Measurements from ENCODE around the gene AKR1C2. TPM values are rescaled to one million over a fixed set of nuclear protein-coding genes. Genes with fewer than 3 reads are reported as not detected.
"Not testable (repeated sequence)": the region's sequence is repeated elsewhere in the genome, so short reads cannot be mapped to it uniquely, and the experiment has no call there.

Gene AKR1C2
- total RNA-seq, 2 donors from 2014 or later, result 6.4 to 8.2 TPM

DNA sequence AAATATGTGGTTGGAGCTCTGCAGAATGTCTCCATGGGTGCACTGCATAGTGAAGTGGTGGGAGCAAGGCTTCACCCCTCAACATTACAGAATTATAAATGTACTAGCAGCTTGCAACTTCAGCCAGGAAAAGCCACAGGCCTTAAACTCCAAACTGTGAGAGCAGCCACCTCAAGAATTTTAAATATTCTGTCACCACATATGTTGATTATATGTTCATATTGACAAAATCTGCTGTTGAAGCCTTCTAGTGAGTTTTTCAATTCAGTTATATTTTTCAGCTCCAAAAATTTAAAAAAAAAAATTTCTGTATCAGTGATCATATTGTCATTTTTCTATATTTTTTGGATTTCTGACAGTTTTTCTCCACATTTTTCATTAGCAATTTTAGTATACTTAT is 30.9 kb upstream of the AKR1C2 start:
- Histone ChIP-seq H3K9me3 (no peaks in the 10 kb centered on the region), H3K4me1 (replicated peaks) (no peaks in the 10 kb centered on the region), H3K4me3 (no peak overlapping the region), H3K27me3 (replicated peaks; ENCODE audit: insufficient read depth) (no peaks in the 10 kb centered on the region), H3K36me3 (no peaks in the 10 kb centered on the region), H3K27ac (no peak overlapping the region)
- DNase-seq (ENCODE audit: low spot score), result no peak
- intact Hi-C loops (cut with DNase I), result no loop called here
- TF ChIP-seq POLR2A (IDR thresholded peaks at IDR 0.05) (no peak), POLR2AphosphoS5 (IDR thresholded peaks at IDR 0.05) (no peak)
- TF ChIP-seq, protein P1, sequence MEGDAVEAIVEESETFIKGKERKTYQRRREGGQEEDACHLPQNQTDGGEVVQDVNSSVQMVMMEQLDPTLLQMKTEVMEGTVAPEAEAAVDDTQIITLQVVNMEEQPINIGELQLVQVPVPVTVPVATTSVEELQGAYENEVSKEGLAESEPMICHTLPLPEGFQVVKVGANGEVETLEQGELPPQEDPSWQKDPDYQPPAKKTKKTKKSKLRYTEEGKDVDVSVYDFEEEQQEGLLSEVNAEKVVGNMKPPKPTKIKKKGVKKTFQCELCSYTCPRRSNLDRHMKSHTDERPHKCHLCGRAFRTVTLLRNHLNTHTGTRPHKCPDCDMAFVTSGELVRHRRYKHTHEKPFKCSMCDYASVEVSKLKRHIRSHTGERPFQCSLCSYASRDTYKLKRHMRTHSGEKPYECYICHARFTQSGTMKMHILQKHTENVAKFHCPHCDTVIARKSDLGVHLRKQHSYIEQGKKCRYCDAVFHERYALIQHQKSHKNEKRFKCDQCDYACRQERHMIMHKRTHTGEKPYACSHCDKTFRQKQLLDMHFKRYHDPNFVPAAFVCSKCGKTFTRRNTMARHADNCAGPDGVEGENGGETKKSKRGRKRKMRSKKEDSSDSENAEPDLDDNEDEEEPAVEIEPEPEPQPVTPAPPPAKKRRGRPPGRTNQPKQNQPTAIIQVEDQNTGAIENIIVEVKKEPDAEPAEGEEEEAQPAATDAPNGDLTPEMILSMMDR (IDR thresholded peaks at IDR 0.05), result no peak

DNA sequence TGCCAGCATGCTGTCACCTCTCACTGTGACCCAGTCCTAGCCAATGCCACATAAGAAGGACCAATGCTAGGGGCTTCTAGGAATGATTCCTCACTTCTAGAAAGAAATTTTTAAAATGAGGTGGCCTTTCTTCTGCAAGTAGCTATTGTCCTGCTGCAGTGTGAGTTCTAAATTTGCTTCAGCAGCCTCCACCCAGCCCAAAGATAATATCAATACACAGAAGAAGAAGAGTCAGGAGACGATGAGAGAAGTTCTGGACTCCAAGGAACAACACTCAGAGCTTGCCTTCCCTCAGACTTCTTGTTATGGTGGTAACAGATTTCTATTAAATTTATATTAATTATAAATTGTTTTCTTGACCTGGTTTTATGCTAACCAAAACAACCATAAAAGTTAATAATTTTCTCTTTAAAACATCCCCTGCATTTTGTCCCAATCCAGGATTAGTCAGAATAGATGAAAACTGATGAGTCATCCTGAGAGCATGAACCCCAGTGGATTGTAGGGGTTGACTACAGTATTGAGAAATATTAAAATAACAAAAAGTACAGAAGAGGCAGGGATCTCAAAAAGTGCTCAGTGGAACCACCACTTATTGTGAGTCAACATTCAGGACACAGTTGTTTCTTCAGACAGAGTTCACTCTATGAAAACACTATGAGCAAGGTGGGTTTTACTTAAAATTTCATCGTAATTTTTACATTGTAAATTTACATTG is 29.6 kb upstream of the AKR1C2 start:
- TF ChIP-seq POLR2AphosphoS5 (IDR thresholded peaks at IDR 0.05), result no peak
- no peak for TF ChIP-seq POLR2A (IDR thresholded peaks at IDR 0.05)
- intact Hi-C loops (cut with DNase I), result no loop called here
- WGBS, result 71% methylated on average over 2 of the region's 2 CpGs
- Histone ChIP-seq H3K4me1 (replicated peaks) (no peaks in the 10 kb centered on the region), H3K27ac (no peak overlapping the region), H3K9me3 (no peaks in the 10 kb centered on the region), H3K27me3 (replicated peaks; ENCODE audit: insufficient read depth) (no peaks in the 10 kb centered on the region), H3K4me3 (no peak overlapping the region), H3K36me3 (no peaks in the 10 kb centered on the region)
- DNase-seq (ENCODE audit: low spot score), result no peak

DNA sequence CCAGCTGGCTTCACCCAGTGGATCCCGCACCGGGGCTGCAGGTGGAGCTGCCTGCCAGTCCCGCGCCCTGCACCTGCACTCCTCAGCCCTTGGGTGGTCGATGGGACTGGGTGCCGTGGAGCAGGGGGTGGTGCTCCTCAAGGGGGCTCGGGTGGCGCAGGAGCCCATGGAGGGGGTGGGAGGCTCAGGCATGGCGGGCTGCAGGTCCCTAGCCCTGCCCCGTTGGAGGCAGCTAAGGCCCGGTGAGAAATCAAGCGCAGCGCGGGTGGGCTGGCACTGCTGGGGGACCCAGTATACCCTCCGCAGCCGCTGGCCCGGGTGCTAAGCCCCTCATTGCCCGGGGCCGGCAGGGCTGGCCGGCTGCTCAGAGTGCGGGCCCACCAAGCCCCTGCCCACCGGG is 28.8 kb upstream of the AKR1C2 start:
- H3K27me3 ChIP-seq (replicated peaks; ENCODE audit: insufficient read depth); intact Hi-C loops (cut with DNase I); H3K27ac ChIP-seq: not testable (repeated sequence)

DNA sequence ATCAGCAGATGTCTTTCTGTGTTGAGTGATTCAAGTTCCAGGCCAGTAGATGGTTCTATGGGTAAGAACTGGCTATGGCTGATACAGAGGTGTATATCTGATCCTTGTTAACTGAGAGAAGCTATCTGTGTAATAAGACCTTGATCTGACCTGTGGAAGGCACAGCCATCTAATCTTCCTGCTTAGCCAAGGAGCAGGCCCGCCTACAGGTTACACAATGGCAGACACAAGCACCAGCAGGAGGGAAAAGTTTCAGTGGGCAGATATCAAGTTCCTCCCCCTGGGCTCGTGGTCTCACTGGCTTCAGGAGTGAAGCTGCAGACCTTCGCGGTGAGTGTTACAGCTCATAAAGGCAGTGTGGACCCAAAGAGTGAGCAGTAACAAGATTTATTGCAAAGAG is 27.9 kb upstream of the AKR1C2 start:
- intact Hi-C loops (cut with DNase I); H3K9me3 ChIP-seq; H3K4me3 ChIP-seq; H3K4me1 ChIP-seq (replicated peaks); H3K27ac ChIP-seq; H3K36me3 ChIP-seq; H3K27me3 ChIP-seq (replicated peaks; ENCODE audit: insufficient read depth); DNase-seq (ENCODE audit: low spot score): not testable (repeated sequence)
- whole genome bisulfite sequencing, result 88% methylated on average over 4 of the region's 4 CpGs

More for the DNA sequence above, 28.8 kb upstream of the AKR1C2 start:
- not testable (repeated sequence) for H3K4me1 ChIP-seq (replicated peaks); H3K4me3 ChIP-seq; DNase-seq (ENCODE audit: low spot score); H3K9me3 ChIP-seq; H3K36me3 ChIP-seq
- WGBS, result 97% methylated on average over 15 of the region's 22 CpGs

DNA sequence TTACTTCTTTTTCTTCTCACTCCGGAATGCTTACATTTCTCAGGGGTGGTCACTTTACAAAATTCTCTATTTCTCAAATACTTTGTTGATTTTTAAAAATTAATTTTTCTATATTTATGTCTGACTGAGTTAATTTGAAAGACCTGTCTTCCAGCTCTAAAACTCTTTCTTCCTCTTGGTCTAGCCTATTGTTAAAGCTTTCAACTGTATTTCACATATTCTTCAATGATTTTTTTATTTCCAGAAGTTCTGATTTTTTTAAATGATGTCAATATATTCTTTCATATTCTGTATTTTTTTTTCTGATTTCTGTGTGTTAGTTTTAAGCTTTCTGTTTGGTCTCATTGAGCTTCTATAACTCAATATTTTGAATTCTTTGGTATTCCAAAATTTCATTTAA is 27.3 kb upstream of the AKR1C2 start:
- Histone ChIP-seq H3K27ac (no peak overlapping the region), H3K4me3 (no peak overlapping the region), H3K9me3 (no peaks in the 10 kb centered on the region), H3K36me3 (no peaks in the 10 kb centered on the region), H3K4me1 (replicated peaks) (no peaks in the 10 kb centered on the region), H3K27me3 (replicated peaks; ENCODE audit: insufficient read depth) (no peaks in the 10 kb centered on the region)
- no peak for DNase-seq (ENCODE audit: low spot score)
- 100% methylated on average over 1 of the region's 1 CpG for WGBS
- intact Hi-C loops (cut with DNase I), result no loop called here
- TF ChIP-seq POLR2AphosphoS5 (IDR thresholded peaks at IDR 0.05) (no peak), POLR2A (IDR thresholded peaks at IDR 0.05) (no peak)
- TF ChIP-seq, protein P1 (IDR thresholded peaks at IDR 0.05), result no peak

DNA sequence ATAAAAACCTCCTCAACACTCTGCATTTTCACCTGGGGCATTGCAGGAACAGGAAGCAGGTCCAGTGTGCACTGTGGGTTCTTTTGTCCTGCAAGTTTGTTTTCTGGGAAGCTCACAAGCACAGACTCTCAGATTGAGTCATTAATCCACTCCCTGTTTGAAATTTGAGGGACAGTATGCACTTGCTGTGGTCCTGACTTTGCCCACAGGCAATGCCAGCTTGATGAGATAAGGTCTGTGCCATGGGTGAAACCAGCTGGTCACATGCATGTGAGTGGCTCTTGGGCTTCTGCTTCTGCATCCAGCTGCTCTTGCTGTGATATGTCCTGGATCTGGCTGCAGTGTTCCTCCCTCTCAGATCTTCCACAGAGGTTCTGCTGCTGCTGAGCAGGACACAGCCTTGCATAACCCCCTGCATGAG is 21.8 kb upstream of the AKR1C2 start:
- H3K4me1 ChIP-seq (replicated peaks); DNase-seq (ENCODE audit: low spot score); H3K9me3 ChIP-seq; H3K4me3 ChIP-seq; H3K36me3 ChIP-seq; intact Hi-C loops (cut with DNase I); H3K27ac ChIP-seq; H3K27me3 ChIP-seq (replicated peaks; ENCODE audit: insufficient read depth): not testable (repeated sequence)

DNA sequence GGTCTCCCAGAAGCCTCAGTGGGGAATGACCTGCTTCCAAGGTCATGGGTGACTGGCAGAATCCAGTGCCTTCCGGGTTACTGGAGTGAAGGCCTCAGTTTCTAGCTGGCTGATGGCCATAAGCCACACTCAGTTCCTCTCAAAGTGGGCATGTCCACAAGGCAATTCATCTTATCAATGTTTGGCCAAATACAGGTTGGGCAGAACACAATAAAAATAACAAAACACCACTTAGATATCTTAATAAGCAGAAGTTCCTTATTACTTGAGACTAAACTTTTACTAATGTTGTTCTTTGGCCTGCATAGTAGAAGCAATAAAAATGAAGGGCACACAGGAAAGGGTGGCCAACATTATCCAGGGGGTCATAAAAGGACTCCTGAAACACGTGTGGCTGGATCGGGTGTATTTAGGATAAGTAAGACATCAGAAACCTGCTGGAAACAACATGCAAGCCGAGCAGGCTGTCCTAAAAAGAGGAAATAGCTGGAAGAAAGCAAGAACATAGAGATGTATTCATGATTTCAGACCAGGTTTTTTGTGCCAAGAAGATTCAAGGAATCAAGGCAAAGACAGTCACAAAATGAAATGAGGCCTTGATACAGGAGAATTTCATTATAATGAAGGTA is 19.6 kb upstream of the AKR1C2 start:
- intact Hi-C loops (cut with DNase I), result no loop called here

DNA sequence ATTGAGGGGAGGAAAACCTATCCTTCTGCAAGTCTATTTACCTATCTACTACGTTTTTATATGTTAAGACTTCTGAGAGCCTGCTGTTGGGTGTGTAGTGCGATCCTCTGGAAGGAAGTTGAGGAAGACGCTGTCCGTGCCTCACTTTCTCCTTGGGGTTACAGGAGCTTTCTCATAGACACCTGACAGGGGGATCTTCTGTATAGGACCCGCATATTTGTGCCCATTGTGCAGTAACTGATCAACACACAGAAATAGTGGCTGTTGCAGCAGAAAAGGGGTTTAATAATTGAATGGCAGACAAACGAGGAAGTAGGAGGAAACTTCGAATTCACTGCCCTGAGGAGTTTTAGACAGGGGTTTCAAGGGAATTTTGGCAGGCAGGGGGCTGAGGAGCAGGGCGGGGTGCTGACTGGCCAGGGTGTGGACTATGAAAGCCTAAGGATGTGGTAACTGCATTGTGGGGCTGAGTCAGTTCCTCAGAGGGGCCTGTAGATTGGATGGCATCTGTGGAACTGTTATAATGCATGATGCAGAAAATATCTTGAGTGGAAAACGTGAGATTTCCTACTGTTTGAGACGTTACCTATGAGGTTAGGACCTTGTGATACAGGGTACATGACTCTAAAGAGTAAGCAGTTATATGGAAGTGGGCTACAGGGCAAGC is 18.1 kb upstream of the AKR1C2 start:
- H3K4me1 ChIP-seq (replicated peaks); H3K27ac ChIP-seq; intact Hi-C loops (cut with DNase I); H3K36me3 ChIP-seq; DNase-seq (ENCODE audit: low spot score); H3K27me3 ChIP-seq (replicated peaks; ENCODE audit: insufficient read depth); H3K9me3 ChIP-seq; H3K4me3 ChIP-seq: not testable (repeated sequence)
- WGBS, result 82% methylated on average over 10 of the region's 10 CpGs

More for the DNA sequence above, 19.6 kb upstream of the AKR1C2 start:
- no peak for DNase-seq (ENCODE audit: low spot score)
- 42% methylated on average over 4 of the region's 4 CpGs for WGBS
- Histone ChIP-seq H3K9me3 (no peaks in the 10 kb centered on the region), H3K36me3 (no peaks in the 10 kb centered on the region), H3K4me1 (replicated peaks) (no peaks in the 10 kb centered on the region), H3K4me3 (no peak overlapping the region), H3K27me3 (replicated peaks; ENCODE audit: insufficient read depth) (no peaks in the 10 kb centered on the region), H3K27ac (no peak overlapping the region)
- TF ChIP-seq POLR2AphosphoS5 (IDR thresholded peaks at IDR 0.05) (no peak), POLR2A (IDR thresholded peaks at IDR 0.05) (no peak)
- TF ChIP-seq, protein P1 (IDR thresholded peaks at IDR 0.05), result no peak
